ENCODE measurements around the gene FRYL.

GRCh38 chr4:48766131-48766792, 13.8 kb downstream of the FRYL start:
- no peak for TF ChIP-seq CTCF (conservative IDR thresholded peaks at IDR 0.05; ENCODE audit: low read length)
- no peak for TF ChIP-seq EZH2phosphoT487 (IDR thresholded peaks at IDR 0.05; ENCODE audit: borderline replicate concordance)

Data from Loucy (cell line).